AG04450 (cell line): Measurements from ENCODE around the gene MEOX2. TPM values are rescaled to one million over a fixed set of nuclear protein-coding genes. Genes with fewer than 3 reads are reported as not detected.

ENCODE experiments used
- CTCF ChIA-PET: fragments of 300-600, 350-600 bp; formaldehyde crosslinking; extraction: SDS; loops from one replicate; lab custom pipeline; 2022; ENCODE audit warnings: antibody characterized with exemption, inconsistent platforms; lab: Charles Lee
- POLR2A ChIA-PET: fragments of 350-600 bp; formaldehyde crosslinking; extraction: SDS; loops from one replicate; lab custom pipeline; 2021; ENCODE audit warnings: antibody characterized with exemption, inconsistent platforms; lab: Yijun Ruan, JAX
- DNase-seq: peaks from one replicate; pipeline ENCODE4 v3.0.0-alpha.2; 2011; ENCODE audit warnings: low read depth, low spot score
- H3K27ac ChIP-seq: one replicate; pipeline ENCODE4 v1.5.1; 2012; ENCODE audit warnings: low read depth, low read length, control low read depth
- H3K27me3 ChIP-seq: one replicate; pipeline ENCODE4 v1.6.0; 2012; ENCODE audit warnings: low read length; ENCODE audit not compliant: control insufficient read depth, insufficient read depth
- H3K4me3 ChIP-seq: 2 replicates; pipeline ENCODE4 v1.5.1; 2011; ENCODE audit warnings: mild to moderate bottlenecking, low read depth, low read length, control low read depth
- H3K9me3 ChIP-seq: 2 replicates; pipeline ENCODE4 v1.5.1; 2012; ENCODE audit warnings: low read length; ENCODE audit not compliant: control insufficient read depth, insufficient read depth
- CTCF ChIP-seq: IDR thresholded peaks from 2 replicates; pipeline ENCODE4 v1.5.1; 2011; ENCODE audit warnings: low read depth, low read length, control low read depth, inconsistent platforms
- polyA plus RNA-seq: library from polyadenylated mRNA; depleted of rRNA; stranded (reverse); fragments of >200 nt; gene quantifications from 2 replicates; pipeline ENCODE4 v1.2.3, GENCODE V29; 2011

The MEOX2 gene
- polyA plus RNA-seq, 1 experiment, result not detected

DNA sequence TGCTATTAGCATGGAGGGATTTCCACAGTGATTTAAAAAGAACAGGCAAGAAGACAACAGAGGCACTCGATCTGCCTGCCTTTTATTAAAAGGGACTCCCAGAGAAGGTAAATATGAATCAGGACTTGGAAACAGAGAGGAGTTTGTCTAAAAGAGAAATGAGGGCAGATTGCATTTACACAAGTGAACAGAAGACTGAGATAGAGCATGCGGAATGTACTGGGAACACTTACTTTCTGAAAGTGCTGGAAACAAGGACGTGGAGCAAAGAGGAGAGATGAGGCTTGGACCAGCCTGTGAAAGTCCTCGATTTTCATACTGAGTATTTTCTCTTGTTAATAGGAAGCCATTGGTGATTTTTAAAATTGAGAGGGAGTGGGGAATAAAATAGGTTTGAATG, 35.7 kb downstream of the MEOX2 start:
- ChIA-PET CTCF (no interaction called here), POLR2A (no interaction called here)
- no peak overlapping the region for H3K4me3 ChIP-seq
- no peak for DNase-seq
- no peak for TF ChIP-seq CTCF
- H3K27ac ChIP-seq, result no peak overlapping the region
- H3K27me3 ChIP-seq, result no peaks in the 10 kb centered on the region
- H3K9me3 ChIP-seq, result no peaks in the 10 kb centered on the region

DNA sequence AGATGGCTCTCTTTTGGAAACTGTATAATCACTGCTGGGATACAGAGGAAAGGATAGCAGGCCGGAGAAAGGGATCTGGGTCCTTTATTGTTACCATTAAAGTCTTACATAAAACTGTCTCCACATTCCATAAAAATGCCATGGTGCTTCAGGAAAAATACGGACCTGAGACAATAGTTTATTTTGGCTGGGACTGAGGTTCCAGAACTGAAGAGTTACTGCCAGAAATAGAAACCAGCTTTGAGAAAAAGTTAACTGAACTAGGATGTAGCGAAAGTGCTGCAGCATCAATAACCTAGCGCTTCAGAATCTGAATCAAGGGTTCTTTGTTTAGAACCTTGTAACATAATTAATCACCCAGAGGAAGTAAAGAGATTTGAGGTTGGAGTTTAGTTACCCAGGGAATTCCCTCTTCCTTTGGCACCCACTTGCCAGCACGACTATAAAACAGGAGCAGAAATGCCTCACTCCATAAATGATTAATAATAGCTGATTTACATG, 38.0 kb downstream of the MEOX2 start:
- Histone ChIP-seq H3K4me3 (no peak overlapping the region), H3K27me3 (no peaks in the 10 kb centered on the region), H3K9me3 (no peaks in the 10 kb centered on the region), H3K27ac (no peak overlapping the region)
- TF ChIP-seq CTCF, result no peak
- ChIA-PET POLR2A (no interaction called here), CTCF (no interaction called here)
- no peak for DNase-seq

GRCh38 chr7:15647309-15647708, 39.2 kb downstream of the MEOX2 start:
- H3K27me3 ChIP-seq, result no peaks in the 10 kb centered on the region
- H3K27ac ChIP-seq, result no peak overlapping the region
- ChIA-PET CTCF (no interaction called here), POLR2A (no interaction called here)
- H3K4me3 ChIP-seq, result no peak overlapping the region
- H3K9me3 ChIP-seq, result no peaks in the 10 kb centered on the region
- no peak for DNase-seq
- no peak for TF ChIP-seq CTCF

- Histone ChIP-seq H3K27me3 (no peaks in the 10 kb centered on the region), H3K9me3 (no peaks in the 10 kb centered on the region), H3K27ac (no peak overlapping the region), H3K4me3 (no peak overlapping the region)
- no peak for TF ChIP-seq CTCF
- DNase-seq, result no peak
- POLR2A ChIA-PET, result no interaction called here
- CTCF ChIA-PET, result no interaction called here
These were observed 43.3 kb downstream of the MEOX2 start for GRCh38 chr7:15643000-15643705.

GRCh38 chr7:15628876-15629275, 57.6 kb downstream of the MEOX2 start:
- POLR2A ChIA-PET, result no interaction called here
- CTCF ChIA-PET, result no interaction called here

More at GRCh38 chr7:15628876-15629275, 57.6 kb downstream of the MEOX2 start:
- H3K4me3 ChIP-seq, result no peak overlapping the region
- H3K27ac ChIP-seq, result no peak overlapping the region
- TF ChIP-seq CTCF, result no peak
- peak; percentile 2 for DNase-seq
- no peaks in the 10 kb centered on the region for H3K9me3 ChIP-seq
- no peaks in the 10 kb centered on the region for H3K27me3 ChIP-seq
